GM12892 (cell line): ENCODE results near the gene TLE3.

Source experiments
- POLR2A ChIP-seq: IDR thresholded peaks from 2 replicates; pipeline ENCODE4 v1.6.1; 2011; ENCODE audit warnings: low read depth, low read length, control low read depth
- POLR2AphosphoS5 ChIP-seq: IDR thresholded peaks from 2 replicates; pipeline ENCODE4 v1.6.1; 2011; ENCODE audit warnings: low read depth, low read length, control low read depth
- TAF1 ChIP-seq: IDR thresholded peaks from 2 replicates; pipeline ENCODE4 v1.6.1; 2011; ENCODE audit warnings: low read depth, mild to moderate bottlenecking, control low read depth, low read length, borderline replicate concordance

- TF ChIP-seq POLR2A = no peak
- no peak for TF ChIP-seq POLR2AphosphoS5
- TF ChIP-seq TAF1 = no peak
Observed at GRCh38 chr15:70141376-70142071, 43.8 kb upstream of the TLE3 start.
